ENCODE measurements around the gene MB21D2.

DNA sequence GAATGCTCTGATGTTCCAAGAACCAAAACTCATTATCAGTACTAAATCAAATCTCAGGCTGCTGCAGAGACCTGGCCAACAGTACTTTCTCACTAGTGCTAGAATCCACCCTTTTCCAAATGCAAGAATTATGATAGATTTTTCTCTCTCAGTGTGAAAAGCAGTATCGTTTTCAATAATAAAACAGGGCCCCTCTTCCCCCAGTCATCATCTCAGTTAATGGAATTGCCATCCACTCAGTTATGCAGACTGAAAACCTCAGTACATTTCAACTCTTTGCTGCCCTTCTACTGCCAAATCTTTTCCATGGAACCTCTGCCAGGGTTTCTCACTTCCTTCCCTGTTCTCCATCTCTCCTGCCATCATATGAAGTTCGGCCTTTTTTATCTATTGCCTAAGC, 117.9 kb downstream of the MB21D2 start:
- TF ChIP-seq TAF1 (IDR thresholded peaks at IDR 0.05; ENCODE audit: borderline replicate concordance, insufficient read depth, low read length) (no peak), REST (IDR thresholded peaks at IDR 0.05; ENCODE audit: insufficient read depth in 1 of 2, low read depth in 2 of 2, low read length in 2 of 2) (no peak), POLR2AphosphoS5 (IDR thresholded peaks at IDR 0.05; ENCODE audit: low read depth, low read length) (no peak)
